ENCODE measurements around the gene OPCML. TPM values are rescaled to one million over a fixed set of nuclear protein-coding genes. Genes with fewer than 3 reads are reported as not detected.

Gene OPCML
- total RNA-seq, 1 experiment from 2014 or later = 0.10 TPM

DNA sequence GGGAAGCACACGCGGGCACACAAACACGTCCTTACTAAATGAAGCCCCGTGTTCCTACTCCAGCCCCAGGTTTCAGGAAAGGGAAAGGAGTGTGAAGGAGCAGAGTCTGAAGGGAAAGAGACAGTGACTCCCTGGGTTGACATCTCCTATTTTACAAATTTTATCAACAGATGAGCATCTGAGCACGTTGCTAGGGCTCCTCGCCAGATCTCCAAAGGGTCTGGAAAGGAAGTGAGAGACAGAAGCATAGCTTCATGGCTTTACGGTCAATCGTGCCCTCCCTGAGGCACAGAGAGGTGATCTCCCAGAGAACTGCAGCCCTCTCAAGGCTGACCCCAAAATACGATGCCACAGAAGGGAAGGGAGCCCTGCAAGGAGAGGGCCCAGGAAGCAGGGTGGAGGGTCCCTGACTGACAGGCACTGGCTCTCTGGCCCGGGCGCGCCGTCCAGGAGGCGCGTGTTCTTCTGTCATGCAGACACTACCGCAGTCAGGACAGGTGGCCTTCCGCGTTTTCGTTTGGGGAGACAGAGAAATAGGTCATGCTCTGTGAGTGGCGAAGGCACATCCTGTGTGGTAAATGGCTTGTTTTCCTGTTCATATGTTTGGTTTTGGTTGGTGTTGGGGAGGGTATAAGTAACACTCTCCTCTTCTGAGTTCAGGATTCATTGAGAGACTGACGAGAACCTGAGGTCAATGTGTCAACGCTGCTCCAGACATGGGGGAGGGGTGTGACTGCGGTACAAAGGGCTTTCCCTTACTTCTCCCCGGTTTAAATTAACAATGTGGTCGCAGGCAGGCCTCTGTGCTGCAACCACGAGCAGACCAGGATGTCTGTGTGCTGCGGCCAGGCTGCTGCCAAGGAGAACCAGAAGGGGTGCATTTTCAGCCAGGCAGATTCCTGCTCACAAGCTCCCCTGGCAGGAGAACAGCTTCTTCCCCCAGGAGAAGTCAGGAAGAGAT, 813.3 kb downstream of the OPCML start:
- DNase-seq (ENCODE audit: extremely low read depth, low read depth) = no peak

DNA sequence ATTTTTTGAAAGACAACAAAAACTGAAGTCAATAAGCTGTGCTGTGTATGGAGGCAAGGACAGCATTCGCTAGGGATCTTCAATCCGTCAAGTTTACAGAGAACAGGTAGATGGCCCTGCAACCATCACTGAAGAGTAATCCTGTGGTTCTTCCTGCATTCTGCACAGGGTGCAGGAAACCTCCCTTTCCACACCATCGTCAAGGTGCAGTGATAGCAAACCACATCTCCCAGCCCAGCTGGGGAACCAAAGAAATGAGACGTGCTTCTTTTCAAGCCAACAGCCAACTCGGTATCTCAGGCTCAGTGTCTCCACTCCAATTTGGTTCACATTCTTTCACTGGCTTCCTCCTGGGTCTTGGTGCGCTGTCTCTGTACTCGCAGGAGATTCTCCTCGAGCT, 814.5 kb downstream of the OPCML start:
- DNase-seq (ENCODE audit: extremely low read depth, low read depth) = no peak

DNA sequence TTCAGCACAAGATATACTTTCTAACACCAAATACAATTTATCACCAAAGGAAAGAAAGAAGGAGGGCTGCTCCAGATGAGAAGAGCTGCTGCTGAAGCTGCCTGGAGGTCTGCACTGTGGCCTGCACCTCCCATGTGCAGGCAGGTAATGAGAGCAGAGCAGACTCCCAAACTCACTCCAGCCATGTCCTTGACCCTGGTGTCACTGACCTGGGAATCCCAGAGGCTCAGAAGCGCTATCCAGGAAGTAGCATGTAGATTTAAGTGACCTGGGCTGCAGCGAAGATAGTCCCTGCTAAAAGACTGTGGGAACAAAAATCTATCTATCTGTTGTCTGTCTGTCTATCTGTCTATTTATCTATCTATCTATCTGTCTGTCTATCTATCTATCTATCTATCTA, 816.3 kb downstream of the OPCML start:
- no peak for DNase-seq (ENCODE audit: extremely low read depth, low read depth)

DNA sequence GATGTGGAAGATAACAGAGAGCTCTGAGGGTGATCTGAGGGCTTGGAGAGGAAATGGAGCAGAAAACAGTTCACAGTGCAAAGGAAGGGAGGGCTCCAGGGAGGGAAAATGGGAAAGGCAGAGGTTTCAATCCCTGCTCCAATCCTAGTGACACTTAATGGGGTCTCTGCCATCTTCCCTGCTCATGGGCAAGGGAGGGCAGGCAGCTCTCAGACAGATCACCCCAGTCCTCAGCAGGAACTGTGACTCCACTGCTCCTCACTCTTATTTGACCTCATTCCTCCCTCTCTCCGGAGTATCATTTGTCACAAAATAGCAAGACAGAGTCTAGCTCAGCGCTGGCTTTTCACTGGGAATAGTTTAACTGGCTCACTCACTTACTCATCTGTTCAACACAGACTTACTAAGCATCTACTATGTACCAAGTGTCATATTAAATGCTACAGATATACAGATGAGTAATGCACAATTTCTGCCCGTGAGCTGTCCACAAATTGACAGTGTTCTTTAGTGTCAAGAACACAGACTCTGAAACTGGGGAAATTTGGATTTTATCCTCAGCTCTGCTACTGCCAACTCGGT, 817.4 kb downstream of the OPCML start:
- no peak for DNase-seq (ENCODE audit: extremely low read depth, low read depth)

DNA sequence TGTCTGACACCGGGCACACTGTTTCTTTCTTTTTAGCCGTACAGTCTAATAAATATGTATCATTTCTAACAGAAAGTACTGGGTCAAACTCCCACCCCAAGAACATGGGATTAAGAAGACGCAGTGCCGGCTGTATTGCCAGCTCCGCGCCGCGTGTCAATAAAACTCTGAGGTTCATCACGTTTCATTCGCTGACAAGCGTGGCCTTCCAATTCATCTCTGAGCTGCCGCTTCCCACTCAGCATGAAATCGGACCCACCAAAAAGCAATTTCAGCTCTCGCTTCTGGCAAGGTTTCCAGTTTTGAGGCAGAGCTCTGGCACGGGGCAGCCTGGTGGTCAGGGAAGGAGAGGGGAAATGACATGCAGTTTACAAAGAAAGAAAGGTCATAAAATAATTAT, 819.8 kb downstream of the OPCML start:
- no peak for DNase-seq (ENCODE audit: extremely low read depth, low read depth)

DNA sequence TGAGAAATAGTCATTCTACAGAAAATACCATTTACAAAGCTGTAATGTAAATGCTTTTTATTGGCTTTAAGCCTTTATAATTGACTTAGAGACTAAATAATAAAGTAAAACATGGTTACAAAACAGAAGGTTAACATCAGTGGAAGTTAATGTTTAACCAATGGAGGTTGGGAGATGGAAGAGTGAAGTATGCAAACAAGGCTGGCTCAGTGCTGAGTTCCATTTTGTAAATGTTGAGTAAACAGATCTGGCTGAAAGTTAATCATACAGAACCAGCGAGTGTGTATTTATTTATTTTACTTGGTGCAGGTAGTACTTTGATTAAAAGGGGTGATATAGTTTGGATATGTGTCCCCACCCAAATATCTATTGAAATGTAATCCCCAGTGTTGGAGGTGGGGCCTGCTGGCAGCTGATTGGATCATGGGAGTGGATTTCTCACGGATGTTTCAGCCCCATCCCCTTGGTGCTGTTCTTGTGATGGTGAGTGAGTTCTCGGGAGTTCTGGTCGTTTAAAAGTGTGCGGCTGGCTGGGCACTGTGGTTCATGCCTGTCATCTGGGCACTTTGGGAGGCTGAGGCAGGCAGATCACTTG, 827.4 kb downstream of the OPCML start:
- no peak for DNase-seq (ENCODE audit: extremely low read depth, low read depth)

DNA sequence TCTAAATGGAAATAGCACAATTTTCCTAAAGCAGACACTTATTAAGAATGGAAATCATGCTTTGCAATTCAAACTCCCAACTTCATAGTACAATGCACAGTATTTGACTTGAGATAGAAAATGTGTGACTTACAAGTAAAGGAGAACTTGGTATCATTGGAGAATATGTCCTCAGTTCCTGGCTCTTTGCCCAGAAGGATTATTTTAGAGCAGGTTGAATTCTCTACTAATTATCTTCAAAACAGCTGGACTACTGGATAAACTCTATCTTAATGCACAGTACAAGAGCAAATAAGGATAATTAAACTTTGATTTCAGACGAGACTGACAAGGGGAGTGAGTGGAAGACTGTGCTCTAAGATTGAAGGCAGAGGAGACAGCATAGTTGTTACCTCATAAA, 839.4 kb downstream of the OPCML start:
- no peak for DNase-seq (ENCODE audit: extremely low read depth, low read depth)

DNA sequence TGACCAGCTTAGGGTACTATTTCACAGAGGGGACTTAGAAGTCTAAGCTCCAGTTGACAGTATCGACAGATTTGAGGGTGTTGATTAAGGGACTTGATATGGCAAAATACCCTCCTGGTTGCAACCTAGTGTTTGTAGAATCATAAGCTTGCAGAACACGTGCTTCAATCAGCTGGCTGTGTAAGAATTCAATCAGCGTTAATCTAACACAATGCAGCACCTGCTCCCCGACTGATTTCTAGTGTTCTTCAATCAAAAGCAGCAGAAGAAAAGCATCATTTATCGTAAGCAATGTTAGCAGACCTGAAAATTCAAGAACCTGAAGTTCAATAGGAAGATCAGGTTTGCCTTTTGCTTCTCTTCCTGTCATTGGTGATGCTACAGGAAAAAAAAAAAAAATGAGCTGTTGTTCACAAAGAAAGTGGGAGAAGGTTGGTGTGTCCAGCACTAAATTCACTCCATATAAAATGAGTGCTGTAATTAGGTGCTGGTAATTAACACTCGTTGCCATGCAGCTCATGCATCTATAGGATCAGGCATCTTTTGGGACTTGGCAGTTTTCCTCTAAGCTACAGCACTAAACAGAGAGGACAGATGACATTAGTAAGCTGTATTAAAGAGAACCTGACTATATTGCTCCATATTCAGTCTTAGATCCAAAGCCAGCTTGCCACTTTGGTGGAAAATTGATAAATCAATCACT, 840.3 kb downstream of the OPCML start:
- no peak for DNase-seq (ENCODE audit: extremely low read depth, low read depth)

DNA sequence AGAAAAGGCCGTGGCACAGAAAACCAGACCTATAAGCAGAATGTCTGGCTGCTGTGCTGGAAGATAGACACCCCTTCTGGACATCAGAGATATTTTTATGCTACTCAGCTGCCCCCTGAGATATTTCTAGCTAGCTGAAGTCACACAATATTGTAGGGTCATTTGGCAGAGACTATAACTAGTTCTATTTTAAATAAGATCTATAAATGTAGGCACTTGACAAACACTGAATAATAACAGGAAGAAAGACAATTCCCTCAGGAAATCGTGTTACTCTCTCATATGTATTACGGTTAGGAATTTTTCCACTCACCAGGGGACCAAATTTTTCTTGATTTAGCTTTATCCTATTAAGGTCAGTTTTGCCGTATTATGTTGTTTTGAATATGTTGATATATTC, 845.4 kb downstream of the OPCML start:
- no peak for DNase-seq (ENCODE audit: extremely low read depth, low read depth)

DNA sequence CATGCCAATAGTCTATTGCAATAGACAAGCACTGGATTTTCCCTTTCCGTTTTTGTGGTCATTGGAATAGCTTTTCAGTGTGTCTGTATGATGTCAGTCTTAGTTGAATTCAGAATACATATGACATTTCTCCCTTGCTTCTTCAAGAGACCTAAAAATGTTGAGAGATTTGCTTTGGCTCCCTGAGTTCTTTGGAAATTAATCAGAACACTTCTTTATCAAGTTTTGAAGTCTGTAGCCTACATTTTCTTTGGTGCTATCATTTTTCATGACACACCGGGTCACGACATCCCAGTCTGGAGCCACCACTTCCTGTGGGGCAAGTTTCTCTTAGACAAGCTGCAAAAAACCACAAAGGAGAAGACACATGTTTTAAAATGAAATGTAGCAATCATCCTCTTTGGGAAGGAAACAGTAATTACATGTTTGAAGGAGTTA, 847.1 kb downstream of the OPCML start:
- no peak for DNase-seq (ENCODE audit: extremely low read depth, low read depth)

DNA sequence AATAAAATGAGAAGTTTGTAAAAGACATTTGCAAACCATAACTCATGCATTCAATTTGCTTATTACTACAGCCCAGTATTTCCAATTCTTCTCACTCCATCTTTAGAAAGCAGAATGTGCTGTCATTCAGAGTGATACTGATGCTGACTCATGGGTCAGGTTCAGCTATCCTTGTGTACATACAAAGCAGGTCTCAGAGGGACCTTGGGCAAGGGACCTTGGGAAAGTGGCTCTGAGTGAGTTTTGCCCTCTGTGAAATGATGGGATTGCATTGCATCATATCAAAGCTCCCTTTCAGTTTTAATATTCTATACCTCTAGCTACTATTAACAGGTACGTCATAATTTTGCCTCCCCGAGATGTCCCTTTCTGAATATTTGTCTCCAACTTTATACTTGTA, 848.7 kb downstream of the OPCML start:
- DNase-seq (ENCODE audit: extremely low read depth, low read depth) = peak; percentile 30

DNA sequence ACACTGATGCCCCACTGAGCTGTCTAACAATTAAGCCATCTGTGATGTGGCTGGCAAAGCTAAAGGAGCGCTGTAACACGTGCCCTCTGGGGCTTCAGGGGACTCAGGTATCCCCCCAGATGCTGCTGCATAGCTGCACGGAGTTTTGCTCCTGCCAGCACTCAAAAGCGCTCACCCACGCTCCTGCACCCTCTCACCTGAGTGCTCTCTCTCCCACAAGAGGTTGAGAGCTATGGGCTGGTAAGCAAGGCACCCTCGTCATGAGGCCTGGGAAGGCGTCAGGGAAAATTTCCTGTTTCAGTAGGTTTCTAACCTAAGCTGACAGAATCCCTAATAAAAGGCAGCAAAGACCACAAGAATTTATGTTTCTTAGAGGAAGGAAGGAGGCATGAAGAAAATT, 850.3 kb downstream of the OPCML start:
- DNase-seq (ENCODE audit: extremely low read depth, low read depth) = no peak

DNA sequence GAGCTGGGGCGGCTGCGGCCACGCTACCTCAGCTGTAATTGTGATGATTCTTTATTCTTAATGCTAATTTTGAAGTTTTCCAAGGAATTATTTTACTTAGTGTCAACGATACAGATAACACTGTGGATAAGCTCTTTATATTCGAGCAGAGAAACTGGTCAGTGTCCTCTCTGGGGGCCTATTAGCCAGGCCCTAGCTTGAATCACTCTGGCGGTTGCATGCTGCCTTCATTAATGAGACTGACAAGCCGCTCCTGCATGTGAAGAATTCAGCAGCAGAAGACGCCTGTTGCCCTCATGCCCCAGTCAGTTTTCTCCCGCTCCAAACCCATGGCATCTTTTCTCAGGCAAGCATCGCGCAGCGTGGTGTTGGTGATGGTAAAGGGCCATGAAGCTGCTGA, 851.7 kb downstream of the OPCML start:
- DNase-seq (ENCODE audit: extremely low read depth, low read depth) = no peak

DNA sequence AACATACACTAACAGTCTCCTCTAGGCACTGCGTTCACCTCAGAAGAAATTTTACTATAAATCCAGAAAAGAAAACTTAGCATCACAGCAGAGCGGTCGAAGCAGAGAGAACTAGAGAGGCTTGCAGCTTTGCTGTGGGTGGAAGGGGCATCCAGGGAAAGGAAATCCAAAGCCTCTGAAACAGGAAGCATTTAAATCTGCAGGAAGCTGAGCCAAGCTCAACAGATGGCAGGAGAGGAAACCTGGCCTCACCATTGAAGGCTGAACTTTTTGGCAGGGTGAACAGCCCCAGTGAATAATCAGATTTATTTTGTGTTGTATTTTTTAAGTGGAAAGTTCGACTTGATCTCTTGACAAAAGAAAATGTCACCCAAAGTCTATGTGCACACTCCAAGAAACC, 858.1 kb downstream of the OPCML start:
- no peak for DNase-seq (ENCODE audit: extremely low read depth, low read depth)

DNA sequence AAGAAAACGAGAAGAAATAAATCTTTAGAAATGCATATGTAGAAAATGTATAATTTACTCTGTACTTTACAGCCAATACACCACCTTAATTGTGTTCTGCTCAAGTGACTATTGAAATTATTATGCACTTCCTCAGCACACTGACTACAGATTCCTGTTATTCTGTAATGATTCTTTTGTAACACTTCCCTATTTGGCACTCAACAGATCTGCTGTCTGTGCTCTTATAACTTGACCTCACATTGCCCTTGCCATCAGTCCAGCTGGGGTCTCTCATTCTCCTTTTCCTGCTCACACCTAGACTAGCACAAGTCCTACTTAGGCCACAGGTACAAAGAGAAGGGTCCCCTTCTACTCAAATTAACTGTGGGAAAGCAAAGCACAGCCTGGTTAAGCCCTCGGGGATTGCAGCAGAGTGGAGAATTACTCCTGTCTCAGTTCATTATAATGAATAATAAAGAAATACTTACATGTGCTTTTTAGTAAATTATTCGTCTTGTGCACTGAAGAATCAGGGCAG, 860.4 kb downstream of the OPCML start:
- DNase-seq (ENCODE audit: extremely low read depth, low read depth) = no peak

DNA sequence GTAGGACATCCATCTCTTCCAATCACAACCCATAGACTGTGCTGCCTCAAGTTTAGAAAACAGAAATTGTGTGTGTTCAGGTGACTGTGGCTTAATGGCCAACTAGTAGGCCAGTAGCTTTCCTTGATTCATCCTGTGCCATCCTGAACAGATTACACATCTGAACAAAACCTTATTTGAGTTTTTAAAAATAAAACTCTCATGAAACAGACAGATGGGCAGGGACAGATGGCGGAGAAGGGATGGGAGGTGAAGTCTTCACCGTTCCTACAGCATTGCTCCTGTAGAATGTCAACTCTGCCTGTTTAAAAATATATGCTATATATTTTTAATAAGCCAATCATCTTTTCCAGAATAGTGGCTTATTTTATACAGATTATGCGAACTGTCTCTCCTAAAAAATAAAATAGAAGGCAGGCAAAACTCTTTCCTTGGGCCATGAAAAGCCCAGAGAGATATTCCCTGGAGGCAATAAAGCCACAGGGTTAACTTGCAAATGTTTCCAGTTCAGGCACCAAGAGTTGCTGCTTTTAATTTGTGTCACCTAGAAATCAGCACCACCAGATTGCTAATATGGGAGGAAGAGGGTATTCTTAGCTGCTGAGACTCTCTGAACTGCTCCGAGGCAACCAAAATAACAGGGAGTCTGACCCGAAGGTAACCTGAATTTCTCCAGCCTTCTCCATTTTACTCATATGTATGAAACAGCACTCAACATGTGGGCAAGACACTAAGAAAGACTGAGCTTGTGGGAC, 861.2 kb downstream of the OPCML start:
- no peak for DNase-seq (ENCODE audit: extremely low read depth, low read depth)

DNA sequence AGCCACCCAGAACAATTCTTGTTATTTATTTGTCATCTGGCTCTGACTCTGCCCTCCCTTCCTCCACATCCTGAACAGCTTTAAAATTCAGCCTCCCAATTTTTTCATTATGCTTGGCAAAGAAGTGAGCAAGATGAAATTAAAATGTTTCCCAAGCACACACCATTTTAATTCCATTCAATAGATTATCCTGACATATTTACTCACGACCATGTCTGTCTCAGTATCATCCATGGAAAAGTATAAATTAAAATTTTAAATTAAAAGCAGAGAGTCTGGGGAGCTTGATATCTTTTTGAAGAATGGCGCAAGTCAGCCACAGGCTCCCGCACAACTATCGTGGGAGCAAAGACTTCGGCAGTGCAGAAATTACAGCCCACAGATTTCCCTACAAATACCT, 862.4 kb downstream of the OPCML start:
- no peak for DNase-seq (ENCODE audit: extremely low read depth, low read depth)

DNA sequence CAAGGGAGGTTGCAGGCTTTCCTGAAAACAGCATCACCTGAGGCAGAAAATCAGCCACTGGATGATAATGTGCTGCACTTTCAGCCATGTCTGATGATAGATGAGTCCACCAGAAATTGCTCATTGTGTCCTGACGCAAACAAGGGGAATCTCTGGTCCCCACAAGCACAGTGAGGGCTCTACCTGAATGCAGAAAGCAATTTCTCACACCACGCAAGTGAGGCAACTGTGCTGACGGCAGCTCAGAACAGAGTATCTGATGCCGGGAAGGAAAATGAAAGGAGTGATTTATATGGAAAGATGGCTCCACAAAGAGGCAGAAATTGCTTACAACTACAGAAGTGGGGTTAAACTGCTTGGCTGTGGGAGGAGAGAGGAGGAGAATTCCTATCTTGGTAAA, 867.1 kb downstream of the OPCML start:
- no peak for DNase-seq (ENCODE audit: extremely low read depth, low read depth)

DNA sequence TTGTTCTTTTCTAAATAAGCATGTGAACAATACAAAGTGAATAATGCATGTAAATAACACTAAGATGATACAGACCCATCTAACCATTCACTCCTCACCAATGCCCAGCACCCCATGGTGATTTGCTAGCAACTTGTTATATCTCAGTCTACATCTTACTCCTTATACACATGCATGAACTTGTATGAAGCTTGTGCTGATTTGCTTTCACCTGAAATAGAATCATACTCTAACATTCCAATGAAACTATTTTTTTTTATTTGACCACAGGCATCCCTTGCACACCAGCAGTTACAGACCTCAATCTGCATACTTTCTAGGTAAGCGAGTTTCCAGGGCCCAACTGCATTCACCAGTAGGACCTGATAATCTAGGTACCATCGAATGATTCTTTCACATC, 873.6 kb downstream of the OPCML start:
- DNase-seq (ENCODE audit: extremely low read depth, low read depth) = no peak

DNA sequence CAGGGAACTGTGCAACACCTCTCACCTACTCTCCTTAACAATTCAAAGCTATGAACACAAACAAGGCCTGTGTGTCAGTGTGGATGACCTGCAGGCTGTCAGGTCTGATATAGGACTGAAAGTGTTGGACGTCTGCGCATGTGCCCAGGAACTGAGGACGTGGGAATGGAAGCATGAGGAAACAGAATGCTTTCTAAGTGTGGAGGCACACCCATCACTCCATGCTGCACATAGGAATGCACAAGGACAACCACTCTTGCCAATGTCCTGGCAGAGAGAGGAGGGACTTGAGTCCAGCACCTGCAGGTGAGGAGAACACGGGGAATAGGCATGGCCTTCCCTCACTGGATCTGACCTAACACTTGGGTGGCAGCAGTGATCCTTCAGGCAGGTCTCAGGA, 874.3 kb downstream of the OPCML start:
- DNase-seq (ENCODE audit: extremely low read depth, low read depth) = no peak
